ENCODE results near the gene ICAM3. TPM values are rescaled to one million over a fixed set of nuclear protein-coding genes. Genes with fewer than 3 reads are reported as not detected.

The ICAM3 gene
- total and polyA plus RNA-seq, 2 of the 4 experiments (the other 2 are of a cell fraction): 6.6 to 11.7 TPM

- TF ChIP-seq CTCF (conservative IDR thresholded peaks at IDR 0.05; ENCODE audit: low read depth, low read length): no peak
- TF ChIP-seq RFX5 (IDR thresholded peaks at IDR 0.05; ENCODE audit: low read depth, low read length): no peak
These were observed 18.6 kb downstream of the ICAM3 start (continued) for GRCh38 chr19:10320602-10321416.
